ENCODE data around the gene AK9.

GRCh38 chr6:109690373-109690736 lies 647 bp downstream of the AK9 start:
- TF ChIP-seq, protein P1, sequence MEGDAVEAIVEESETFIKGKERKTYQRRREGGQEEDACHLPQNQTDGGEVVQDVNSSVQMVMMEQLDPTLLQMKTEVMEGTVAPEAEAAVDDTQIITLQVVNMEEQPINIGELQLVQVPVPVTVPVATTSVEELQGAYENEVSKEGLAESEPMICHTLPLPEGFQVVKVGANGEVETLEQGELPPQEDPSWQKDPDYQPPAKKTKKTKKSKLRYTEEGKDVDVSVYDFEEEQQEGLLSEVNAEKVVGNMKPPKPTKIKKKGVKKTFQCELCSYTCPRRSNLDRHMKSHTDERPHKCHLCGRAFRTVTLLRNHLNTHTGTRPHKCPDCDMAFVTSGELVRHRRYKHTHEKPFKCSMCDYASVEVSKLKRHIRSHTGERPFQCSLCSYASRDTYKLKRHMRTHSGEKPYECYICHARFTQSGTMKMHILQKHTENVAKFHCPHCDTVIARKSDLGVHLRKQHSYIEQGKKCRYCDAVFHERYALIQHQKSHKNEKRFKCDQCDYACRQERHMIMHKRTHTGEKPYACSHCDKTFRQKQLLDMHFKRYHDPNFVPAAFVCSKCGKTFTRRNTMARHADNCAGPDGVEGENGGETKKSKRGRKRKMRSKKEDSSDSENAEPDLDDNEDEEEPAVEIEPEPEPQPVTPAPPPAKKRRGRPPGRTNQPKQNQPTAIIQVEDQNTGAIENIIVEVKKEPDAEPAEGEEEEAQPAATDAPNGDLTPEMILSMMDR (conservative IDR thresholded peaks at IDR 0.05; ENCODE audit: low read depth, low read length): no peak
- no peak for TF ChIP-seq EZH2 (IDR thresholded peaks at IDR 0.05; ENCODE audit: borderline replicate concordance, low read depth, low read length, poor library complexity, severe bottlenecking)

Measured in A673 (cell line).